Measurements from ENCODE around the gene MYLIP.

MYLIP gene

GRCh38 chr6:16106991-16107787 is 21.7 kb upstream of the MYLIP start:
- in situ Hi-C loops (cut with MboI; ENCODE audit: low sequenced_read_pairs): no loop called here

- in situ Hi-C loops (cut with MboI; ENCODE audit: low sequenced_read_pairs): no loop called here
Observed at GRCh38 chr6:16108419-16108818, 20.5 kb upstream of the MYLIP start.

GRCh38 chr6:16108921-16109658 is 19.8 kb upstream of the MYLIP start:
- in situ Hi-C loops (cut with MboI; ENCODE audit: low sequenced_read_pairs): no loop called here

- in situ Hi-C loops (cut with MboI; ENCODE audit: low sequenced_read_pairs): no loop called here
Observed at GRCh38 chr6:16109659-16110305, 19.1 kb upstream of the MYLIP start.

- in situ Hi-C loops (cut with MboI; ENCODE audit: low sequenced_read_pairs): no loop called here
Observed at GRCh38 chr6:16118825-16119224, 10.1 kb upstream of the MYLIP start.

GRCh38 chr6:16121339-16121738 is 7.5 kb upstream of the MYLIP start:
- in situ Hi-C loops (cut with MboI; ENCODE audit: low sequenced_read_pairs): no loop called here

- in situ Hi-C loops (cut with MboI; ENCODE audit: low sequenced_read_pairs): no loop called here
Observed at GRCh38 chr6:16122197-16122596, 6.7 kb upstream of the MYLIP start.

GRCh38 chr6:16124198-16125180 is 4.4 kb upstream of the MYLIP start:
- in situ Hi-C loops (cut with MboI; ENCODE audit: low sequenced_read_pairs): no loop called here

GRCh38 chr6:16126056-16126455 is 2.8 kb upstream of the MYLIP start:
- in situ Hi-C loops (cut with MboI; ENCODE audit: low sequenced_read_pairs): no loop called here

- in situ Hi-C loops (cut with MboI; ENCODE audit: low sequenced_read_pairs): no loop called here
Observed at GRCh38 chr6:16126861-16127260, 2.0 kb upstream of the MYLIP start.

GRCh38 chr6:16127471-16127870 is 1.4 kb upstream of the MYLIP start:
- in situ Hi-C loops (cut with MboI; ENCODE audit: low sequenced_read_pairs): no loop called here

- in situ Hi-C loops (cut with MboI; ENCODE audit: low sequenced_read_pairs): no loop called here
Observed at GRCh38 chr6:16129623-16130401, 926 bp downstream of the MYLIP start.

GRCh38 chr6:16130437-16130891 is 1.6 kb downstream of the MYLIP start:
- in situ Hi-C loops (cut with MboI; ENCODE audit: low sequenced_read_pairs): no loop called here

GRCh38 chr6:16130932-16131387 is 2.1 kb downstream of the MYLIP start:
- in situ Hi-C loops (cut with MboI; ENCODE audit: low sequenced_read_pairs): no loop called here

- in situ Hi-C loops (cut with MboI; ENCODE audit: low sequenced_read_pairs): no loop called here
Observed at GRCh38 chr6:16132909-16133308, 4.0 kb downstream of the MYLIP start.

GRCh38 chr6:16134430-16134829 is 5.5 kb downstream of the MYLIP start:
- in situ Hi-C loops (cut with MboI; ENCODE audit: low sequenced_read_pairs): no loop called here

- in situ Hi-C loops (cut with MboI; ENCODE audit: low sequenced_read_pairs): no loop called here
Observed at GRCh38 chr6:16135066-16135465, 6.2 kb downstream of the MYLIP start.

- in situ Hi-C loops (cut with MboI; ENCODE audit: low sequenced_read_pairs): no loop called here
Observed at GRCh38 chr6:16136091-16136490, 7.2 kb downstream of the MYLIP start.

- in situ Hi-C loops (cut with MboI; ENCODE audit: low sequenced_read_pairs): no loop called here
Observed at GRCh38 chr6:16136621-16137450, 8.0 kb downstream of the MYLIP start.

All from HL-60/S4 treated with phorbol 12-myristate 13-acetate at 8.2 ng/mL for 4 days and 3 days (cell line).